GM23248 (cell line): ENCODE results near the gene CENPX.

Experiments used
- EZH2 ChIP-seq: fragments of 200-600 bp; sonication (generic); IDR thresholded peaks from 2 replicates; pipeline ENCODE4 v1.6.1; 2018; ENCODE audit warnings: antibody characterized with exemption, mild to moderate bottlenecking; ENCODE audit not compliant: insufficient read depth, poor library complexity, severe bottlenecking
- EZH2phosphoT487 ChIP-seq: fragments of 200-600 bp; sonication (generic); IDR thresholded peaks from 2 replicates; pipeline ENCODE4 v1.6.1; 2018; ENCODE audit warnings: antibody characterized with exemption, moderate library complexity, mild to moderate bottlenecking, low read depth; ENCODE audit not compliant: insufficient read depth

DNA sequence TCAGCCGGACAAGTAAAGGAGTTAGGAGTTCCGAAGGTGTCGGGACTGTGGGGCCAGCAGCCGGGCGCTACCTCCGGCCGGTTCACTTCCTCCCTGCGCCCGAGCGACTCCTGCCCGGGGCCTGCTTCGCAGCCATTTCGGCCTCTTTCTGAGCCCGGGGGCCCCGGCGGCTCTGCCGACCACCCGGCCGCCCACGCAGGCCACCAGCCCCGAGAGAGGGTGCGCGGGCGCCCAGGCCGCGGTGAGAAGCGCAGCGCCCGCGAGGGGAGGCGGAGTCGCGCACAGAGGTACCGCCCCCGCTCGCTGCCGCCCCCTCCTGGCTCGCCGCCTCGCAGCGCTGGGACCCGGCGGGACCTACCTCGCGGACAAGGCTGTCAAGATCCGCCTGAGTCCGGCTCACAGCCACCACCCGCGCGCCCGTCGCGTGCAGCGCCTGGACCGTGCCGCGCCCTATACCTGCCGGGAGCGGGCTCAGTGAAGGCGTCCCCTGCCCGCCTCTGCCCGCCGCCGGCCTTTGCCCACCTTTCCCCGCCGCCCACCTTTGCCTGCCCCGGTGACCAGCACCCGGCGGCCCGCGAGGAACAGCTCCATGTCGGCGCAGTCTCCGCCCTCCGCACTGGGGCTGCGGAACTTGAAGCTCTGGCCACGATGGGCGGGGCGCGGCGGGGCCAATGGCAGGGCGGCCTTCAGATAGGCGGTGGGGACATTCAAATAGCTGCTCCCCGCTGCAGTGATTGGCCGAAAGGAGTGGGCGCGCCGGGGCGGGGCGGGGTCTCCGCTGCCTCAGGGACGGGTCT, 14.6 kb upstream of the CENPX start, which contains the start of gene DCXR:
- TF ChIP-seq EZH2phosphoT487 (no peak), EZH2 (no peak)
